ENCODE measurements around the gene RTN1.

The RTN1 gene

DNA sequence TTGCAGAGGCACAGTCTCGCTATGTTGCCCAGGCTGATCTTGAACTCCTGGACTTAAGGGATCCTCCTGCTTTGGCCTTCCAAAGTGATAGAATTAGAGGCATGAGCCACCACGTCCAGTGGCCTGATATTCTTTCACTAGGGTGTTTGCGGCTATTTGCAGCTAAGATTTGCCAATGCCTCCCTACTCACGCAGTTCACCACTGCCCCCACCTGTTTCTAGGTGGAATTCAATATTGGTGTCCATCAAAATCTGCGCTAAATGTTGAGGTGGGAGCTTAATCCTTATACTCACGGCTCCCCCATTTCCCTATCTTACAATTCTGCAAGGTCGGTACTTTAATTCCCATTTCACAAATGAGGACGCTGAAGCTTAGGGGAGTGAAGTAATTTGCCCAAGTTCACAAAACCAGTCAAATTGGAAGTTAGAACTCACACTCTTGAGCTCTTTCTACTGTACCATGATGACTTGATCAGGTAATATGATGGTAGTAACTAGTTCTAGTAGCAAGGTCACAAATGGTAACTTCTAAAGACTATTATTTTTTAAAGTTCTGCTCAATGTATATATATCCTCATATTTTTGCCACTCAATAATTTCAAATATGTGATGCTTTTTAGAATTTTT lies 27.3 kb upstream of the RTN1 start:
- no peaks in the 10 kb centered on the region for H3K4me1 ChIP-seq (ENCODE audit: control insufficient read depth, insufficient read depth, low read length, poor library complexity, severe bottlenecking)

DNA sequence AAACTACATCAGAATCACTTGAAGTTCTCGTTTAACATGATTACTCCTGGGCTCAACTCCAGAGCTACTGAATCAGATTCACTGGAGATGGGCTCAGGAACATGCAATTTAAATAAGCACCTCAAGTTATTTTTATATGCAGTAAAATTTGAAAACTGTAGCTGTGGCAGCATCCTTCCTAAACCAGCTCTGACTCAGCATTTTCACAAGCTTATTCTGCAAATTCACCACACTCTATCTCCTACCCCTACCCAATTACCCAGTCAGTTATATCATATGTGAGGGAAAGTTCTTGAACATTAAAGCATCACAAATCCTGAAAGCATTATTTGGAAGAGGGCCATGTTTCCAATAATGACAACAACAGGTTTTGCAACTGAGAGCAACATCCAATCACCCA lies 25.1 kb upstream of the RTN1 start:
- DNase-seq: no peak
- Histone ChIP-seq H3K27ac (ENCODE audit: insufficient read depth, low read length, poor library complexity, severe bottlenecking) (no peak overlapping the region), H3K9me3 (ENCODE audit: control insufficient read depth, low read length) (no peaks in the 10 kb centered on the region), H3K4me3 (ENCODE audit: insufficient read depth, low read depth, low read length, poor library complexity, severe bottlenecking) (no peak overlapping the region), H3K27me3 (replicated peaks; ENCODE audit: control insufficient read depth, insufficient read depth, low read length, poor library complexity, severe bottlenecking) (no peaks in the 10 kb centered on the region), H3K36me3 (ENCODE audit: control insufficient read depth, insufficient read depth, low read length) (no peaks in the 10 kb centered on the region), H3K4me1 (ENCODE audit: control insufficient read depth, insufficient read depth, low read length, poor library complexity, severe bottlenecking) (no peaks in the 10 kb centered on the region)

More for the DNA sequence above, 27.3 kb upstream of the RTN1 start:
- Histone ChIP-seq H3K9me3 (ENCODE audit: control insufficient read depth, low read length) (no peaks in the 10 kb centered on the region), H3K27me3 (replicated peaks; ENCODE audit: control insufficient read depth, insufficient read depth, low read length, poor library complexity, severe bottlenecking) (no peaks in the 10 kb centered on the region), H3K4me3 (ENCODE audit: insufficient read depth, low read depth, low read length, poor library complexity, severe bottlenecking) (no peak overlapping the region), H3K27ac (ENCODE audit: insufficient read depth, low read length, poor library complexity, severe bottlenecking) (no peak overlapping the region), H3K36me3 (ENCODE audit: control insufficient read depth, insufficient read depth, low read length) (no peaks in the 10 kb centered on the region)
- DNase-seq: no peak

DNA sequence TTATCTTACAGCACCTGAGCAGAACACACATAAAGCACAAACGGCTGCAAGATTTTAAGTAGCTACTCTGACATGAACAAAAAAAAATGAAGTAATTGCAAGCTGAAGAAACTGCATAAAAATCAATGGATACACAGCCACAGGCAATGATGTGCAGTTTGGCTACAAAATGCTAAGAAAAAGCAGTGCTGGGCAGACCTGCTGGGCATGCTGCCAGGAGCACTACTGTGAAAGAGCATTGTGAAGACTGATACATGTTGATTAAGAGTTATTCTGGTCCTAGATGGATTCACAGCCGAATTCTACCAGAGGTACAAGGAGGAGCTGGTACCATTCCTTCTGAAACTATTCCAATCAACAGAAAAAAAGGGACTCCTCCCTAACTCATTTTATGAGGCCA lies 20.1 kb upstream of the RTN1 start:
- no peaks in the 10 kb centered on the region for H3K9me3 ChIP-seq (ENCODE audit: control insufficient read depth, low read length)
- no peaks in the 10 kb centered on the region for H3K4me1 ChIP-seq (ENCODE audit: control insufficient read depth, insufficient read depth, low read length, poor library complexity, severe bottlenecking)
- no peaks in the 10 kb centered on the region for H3K27me3 ChIP-seq (replicated peaks; ENCODE audit: control insufficient read depth, insufficient read depth, low read length, poor library complexity, severe bottlenecking)
- H3K27ac ChIP-seq (ENCODE audit: insufficient read depth, low read length, poor library complexity, severe bottlenecking): no peak overlapping the region
- no peak overlapping the region for H3K4me3 ChIP-seq (ENCODE audit: insufficient read depth, low read depth, low read length, poor library complexity, severe bottlenecking)
- DNase-seq: no peak
- H3K36me3 ChIP-seq (ENCODE audit: control insufficient read depth, insufficient read depth, low read length): no peaks in the 10 kb centered on the region

GRCh38 chr14:59882957-59883356 lies 12.4 kb upstream of the RTN1 start:
- no peak overlapping the region for H3K4me3 ChIP-seq (ENCODE audit: insufficient read depth, low read depth, low read length, poor library complexity, severe bottlenecking)
- H3K27me3 ChIP-seq (replicated peaks; ENCODE audit: control insufficient read depth, insufficient read depth, low read length, poor library complexity, severe bottlenecking): no peaks in the 10 kb centered on the region
- no peak overlapping the region for H3K27ac ChIP-seq (ENCODE audit: insufficient read depth, low read length, poor library complexity, severe bottlenecking)
- no peaks in the 10 kb centered on the region for H3K4me1 ChIP-seq (ENCODE audit: control insufficient read depth, insufficient read depth, low read length, poor library complexity, severe bottlenecking)
- no peaks in the 10 kb centered on the region for H3K9me3 ChIP-seq (ENCODE audit: control insufficient read depth, low read length)
- no peak for DNase-seq
- H3K36me3 ChIP-seq (ENCODE audit: control insufficient read depth, insufficient read depth, low read length): no peaks in the 10 kb centered on the region

DNA sequence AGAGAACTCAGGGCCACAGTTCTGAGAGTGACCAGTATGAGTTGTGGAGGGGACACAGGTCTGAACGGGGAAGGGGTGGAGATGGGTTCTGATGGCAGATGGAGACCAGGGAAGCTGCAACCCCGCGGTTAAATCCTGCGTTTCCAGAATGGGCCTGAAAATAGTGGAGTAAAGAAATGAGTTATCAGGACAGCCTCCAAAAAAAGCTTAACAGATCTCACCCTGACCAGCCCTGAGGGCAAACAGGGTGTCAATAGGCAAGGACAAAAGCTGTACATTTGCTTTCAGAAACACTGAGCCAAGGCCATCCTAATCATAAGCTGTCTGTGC lies 555 bp upstream of the RTN1 start:
- Histone ChIP-seq H3K27ac (ENCODE audit: insufficient read depth, low read length, poor library complexity, severe bottlenecking) (no peak overlapping the region), H3K9me3 (ENCODE audit: control insufficient read depth, low read length) (no peaks in the 10 kb centered on the region), H3K4me1 (ENCODE audit: control insufficient read depth, insufficient read depth, low read length, poor library complexity, severe bottlenecking) (peaks cover 11% of the 10 kb centered on the region), H3K27me3 (replicated peaks; ENCODE audit: control insufficient read depth, insufficient read depth, low read length, poor library complexity, severe bottlenecking) (peaks cover 16% of the 10 kb centered on the region), H3K36me3 (ENCODE audit: control insufficient read depth, insufficient read depth, low read length) (no peaks in the 10 kb centered on the region), H3K4me3 (ENCODE audit: insufficient read depth, low read depth, low read length, poor library complexity, severe bottlenecking) (no peak overlapping the region)
- no peak for DNase-seq

DNA sequence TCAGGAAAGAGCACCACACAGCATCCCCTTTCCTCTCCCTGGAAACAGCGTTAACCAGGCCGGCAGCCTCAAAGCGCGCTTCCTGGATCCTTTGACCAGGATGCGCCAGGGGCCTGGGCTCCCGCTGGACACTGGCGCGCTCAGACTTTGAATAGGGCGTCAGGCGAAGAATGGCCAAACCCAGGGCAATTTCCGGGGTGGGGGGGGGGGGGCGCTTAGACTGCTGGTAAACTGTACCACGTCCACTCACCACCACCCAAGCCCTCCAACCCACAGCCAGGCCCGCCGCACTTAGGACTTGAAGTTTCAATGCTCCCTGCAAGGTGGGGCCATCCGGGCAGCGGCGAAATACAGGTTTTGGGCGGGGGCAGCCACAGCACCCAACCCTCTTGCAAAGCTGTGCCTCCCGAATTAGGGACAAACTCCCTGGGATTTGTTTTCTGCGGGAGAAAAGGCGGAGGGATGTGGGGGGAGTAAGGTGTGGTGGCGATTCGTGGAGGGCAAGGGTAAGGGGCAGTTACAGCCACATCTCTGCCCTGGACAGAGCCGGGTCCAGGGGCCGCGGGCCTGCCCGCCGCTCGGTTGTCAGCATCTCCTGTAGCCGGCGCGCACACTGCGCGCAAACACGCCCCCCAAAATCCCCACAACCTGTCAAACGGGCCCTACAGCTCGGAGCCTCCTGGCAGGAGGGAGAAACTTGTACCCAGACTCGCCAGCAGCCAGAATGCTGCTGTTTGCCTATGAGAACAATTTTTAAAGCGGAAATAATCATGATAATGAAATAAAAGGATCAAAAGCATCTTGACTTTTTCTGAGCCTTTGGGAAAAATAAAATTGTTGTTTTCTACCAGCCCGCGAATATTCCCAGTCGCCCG lies 958 bp downstream of the RTN1 start:
- DNase-seq: no peak
- no peak overlapping the region for H3K4me3 ChIP-seq (ENCODE audit: insufficient read depth, low read depth, low read length, poor library complexity, severe bottlenecking)
- peaks cover 16% of the 10 kb centered on the region for H3K27me3 ChIP-seq (replicated peaks; ENCODE audit: control insufficient read depth, insufficient read depth, low read length, poor library complexity, severe bottlenecking)
- H3K4me1 ChIP-seq (ENCODE audit: control insufficient read depth, insufficient read depth, low read length, poor library complexity, severe bottlenecking): peaks cover 11% of the 10 kb centered on the region
- H3K27ac ChIP-seq (ENCODE audit: insufficient read depth, low read length, poor library complexity, severe bottlenecking): no peak overlapping the region
- no peaks in the 10 kb centered on the region for H3K9me3 ChIP-seq (ENCODE audit: control insufficient read depth, low read length)
- H3K36me3 ChIP-seq (ENCODE audit: control insufficient read depth, insufficient read depth, low read length): no peaks in the 10 kb centered on the region

- Histone ChIP-seq H3K4me3 (ENCODE audit: insufficient read depth, low read depth, low read length, poor library complexity, severe bottlenecking) (no peak overlapping the region), H3K27me3 (replicated peaks; ENCODE audit: control insufficient read depth, insufficient read depth, low read length, poor library complexity, severe bottlenecking) (peaks cover 16% of the 10 kb centered on the region), H3K4me1 (ENCODE audit: control insufficient read depth, insufficient read depth, low read length, poor library complexity, severe bottlenecking) (peaks cover 11% of the 10 kb centered on the region), H3K9me3 (ENCODE audit: control insufficient read depth, low read length) (no peaks in the 10 kb centered on the region), H3K27ac (ENCODE audit: insufficient read depth, low read length, poor library complexity, severe bottlenecking) (no peak overlapping the region), H3K36me3 (ENCODE audit: control insufficient read depth, insufficient read depth, low read length) (no peaks in the 10 kb centered on the region)
- DNase-seq: no peak
Observed at GRCh38 chr14:59868021-59868420, 2.6 kb downstream of the RTN1 start.

- Histone ChIP-seq H3K27me3 (replicated peaks; ENCODE audit: control insufficient read depth, insufficient read depth, low read length, poor library complexity, severe bottlenecking) (peaks cover 4% of the 10 kb centered on the region), H3K27ac (ENCODE audit: insufficient read depth, low read length, poor library complexity, severe bottlenecking) (no peak overlapping the region), H3K9me3 (ENCODE audit: control insufficient read depth, low read length) (no peaks in the 10 kb centered on the region), H3K36me3 (ENCODE audit: control insufficient read depth, insufficient read depth, low read length) (no peaks in the 10 kb centered on the region), H3K4me3 (ENCODE audit: insufficient read depth, low read depth, low read length, poor library complexity, severe bottlenecking) (no peak overlapping the region), H3K4me1 (ENCODE audit: control insufficient read depth, insufficient read depth, low read length, poor library complexity, severe bottlenecking) (no peaks in the 10 kb centered on the region)
- no peak for DNase-seq
Observed at GRCh38 chr14:59863806-59864525, 6.6 kb downstream of the RTN1 start.

- no peak for DNase-seq
- H3K9me3 ChIP-seq (ENCODE audit: control insufficient read depth, low read length): no peaks in the 10 kb centered on the region
- H3K4me1 ChIP-seq (ENCODE audit: control insufficient read depth, insufficient read depth, low read length, poor library complexity, severe bottlenecking): no peaks in the 10 kb centered on the region
- no peak overlapping the region for H3K4me3 ChIP-seq (ENCODE audit: insufficient read depth, low read depth, low read length, poor library complexity, severe bottlenecking)
- H3K27ac ChIP-seq (ENCODE audit: insufficient read depth, low read length, poor library complexity, severe bottlenecking): no peak overlapping the region
- no peaks in the 10 kb centered on the region for H3K36me3 ChIP-seq (ENCODE audit: control insufficient read depth, insufficient read depth, low read length)
- no peaks in the 10 kb centered on the region for H3K27me3 ChIP-seq (replicated peaks; ENCODE audit: control insufficient read depth, insufficient read depth, low read length, poor library complexity, severe bottlenecking)
Observed at GRCh38 chr14:59857328-59857727, 13.2 kb downstream of the RTN1 start.

GRCh38 chr14:59852350-59852749 lies 18.2 kb downstream of the RTN1 start:
- no peaks in the 10 kb centered on the region for H3K36me3 ChIP-seq (ENCODE audit: control insufficient read depth, insufficient read depth, low read length)
- DNase-seq: no peak
- H3K4me1 ChIP-seq (ENCODE audit: control insufficient read depth, insufficient read depth, low read length, poor library complexity, severe bottlenecking): no peaks in the 10 kb centered on the region
- no peaks in the 10 kb centered on the region for H3K27me3 ChIP-seq (replicated peaks; ENCODE audit: control insufficient read depth, insufficient read depth, low read length, poor library complexity, severe bottlenecking)
- H3K27ac ChIP-seq (ENCODE audit: insufficient read depth, low read length, poor library complexity, severe bottlenecking): no peak overlapping the region
- no peak overlapping the region for H3K4me3 ChIP-seq (ENCODE audit: insufficient read depth, low read depth, low read length, poor library complexity, severe bottlenecking)
- no peaks in the 10 kb centered on the region for H3K9me3 ChIP-seq (ENCODE audit: control insufficient read depth, low read length)
